ENCODE data around the gene COL27A1.

Gene COL27A1

DNA sequence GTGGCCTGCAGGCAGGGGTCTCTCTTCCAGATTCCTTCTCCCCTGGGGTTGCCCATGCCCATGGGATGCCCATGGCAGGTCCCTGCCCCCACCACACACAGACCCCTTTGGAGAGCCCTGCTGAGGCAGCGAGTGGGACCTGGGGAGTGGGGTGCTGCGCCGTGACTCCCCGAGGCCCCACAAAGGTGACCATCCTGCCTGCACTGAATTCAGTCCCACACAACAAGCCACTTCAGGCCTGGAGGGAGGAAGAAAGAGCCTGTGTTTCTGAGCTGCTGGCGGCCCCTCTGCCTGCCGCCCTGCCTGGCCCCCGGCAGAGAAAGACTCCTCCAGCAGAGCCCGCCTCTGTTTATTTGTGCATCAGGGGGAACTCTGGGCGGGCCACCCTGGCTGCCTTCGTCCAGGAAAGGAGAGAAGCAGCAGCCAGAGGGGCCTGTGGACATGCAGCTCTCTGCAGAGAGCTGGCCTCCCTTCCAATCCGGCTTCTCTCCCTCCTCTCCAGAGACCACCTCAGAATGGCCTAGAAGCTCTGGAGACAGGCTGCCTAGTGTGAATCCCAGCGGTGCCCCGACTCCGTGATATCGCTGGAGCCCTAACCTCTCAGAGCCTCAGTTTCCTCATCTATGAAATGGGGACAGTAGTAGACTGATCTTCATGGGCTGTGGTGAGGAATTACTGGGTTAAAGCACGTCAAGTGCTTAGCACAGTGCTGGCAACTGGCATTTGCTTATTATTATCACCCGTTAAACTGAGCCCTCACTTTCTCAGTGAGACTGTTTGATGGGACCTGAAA is 72.9 kb downstream of the COL27A1 start:
- Histone ChIP-seq H3K36me3 (ENCODE audit: insufficient read depth, insufficient read length, low read length) (peaks cover 33% of the 10 kb centered on the region), H3K9me3 (ENCODE audit: insufficient read depth, low read length) (no peaks in the 10 kb centered on the region), H3K4me3 (ENCODE audit: insufficient read length, low read depth) (no peak overlapping the region), H3K9ac (ENCODE audit: insufficient read length, low read depth) (no peak overlapping the region), H3K27me3 (ENCODE audit: insufficient read depth, insufficient read length) (no peaks in the 10 kb centered on the region), H3K4me1 (ENCODE audit: insufficient read depth, insufficient read length) (peaks cover 45% of the 10 kb centered on the region)
- TF ChIP-seq YY1 (IDR thresholded peaks at IDR 0.05; ENCODE audit: insufficient read depth, insufficient read length) (no peak), SUZ12 (IDR thresholded peaks at IDR 0.05; ENCODE audit: extremely low read depth, insufficient read depth, insufficient read length) (no peak), ZNF274 (IDR thresholded peaks at IDR 0.05; ENCODE audit: low read depth, low read length) (no peak)
- no peak for DNase-seq (ENCODE audit: low read depth, low spot score)

DNA sequence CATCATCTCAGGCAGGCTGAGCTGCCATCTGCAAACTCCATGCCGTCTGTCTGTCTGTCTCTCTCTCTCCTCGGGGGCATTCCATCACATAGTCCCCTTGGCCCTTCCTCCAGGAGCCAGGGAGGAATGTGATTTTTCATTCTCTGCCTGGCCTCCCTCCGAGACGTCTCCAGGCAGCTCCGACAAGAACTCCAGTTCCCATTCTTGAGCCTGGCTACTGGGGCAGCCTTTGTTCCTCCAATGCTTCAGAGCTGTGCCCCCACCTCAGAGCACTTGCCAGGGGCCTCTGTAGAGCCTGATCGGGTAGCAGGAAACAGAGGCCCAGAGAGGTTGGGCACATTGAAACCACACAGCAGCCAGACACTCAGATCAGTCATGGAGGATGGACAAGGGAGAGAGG is 74.0 kb downstream of the COL27A1 start:
- H3K9me3 ChIP-seq (ENCODE audit: insufficient read depth, low read length): no peaks in the 10 kb centered on the region
- no peak for TF ChIP-seq SUZ12 (IDR thresholded peaks at IDR 0.05; ENCODE audit: extremely low read depth, insufficient read depth, insufficient read length)
- TF ChIP-seq ZNF274 (IDR thresholded peaks at IDR 0.05; ENCODE audit: low read depth, low read length): no peak
- no peak for TF ChIP-seq YY1 (IDR thresholded peaks at IDR 0.05; ENCODE audit: insufficient read depth, insufficient read length)
- peaks cover 33% of the 10 kb centered on the region for H3K36me3 ChIP-seq (ENCODE audit: insufficient read depth, insufficient read length, low read length)
- H3K9ac ChIP-seq (ENCODE audit: insufficient read length, low read depth): no peak overlapping the region
- DNase-seq (ENCODE audit: low read depth, low spot score): peak; percentile 66
- H3K4me3 ChIP-seq (ENCODE audit: insufficient read length, low read depth): no peak overlapping the region
- H3K4me1 ChIP-seq (ENCODE audit: insufficient read depth, insufficient read length): peaks cover 45% of the 10 kb centered on the region
- H3K27me3 ChIP-seq (ENCODE audit: insufficient read depth, insufficient read length): no peaks in the 10 kb centered on the region

DNA sequence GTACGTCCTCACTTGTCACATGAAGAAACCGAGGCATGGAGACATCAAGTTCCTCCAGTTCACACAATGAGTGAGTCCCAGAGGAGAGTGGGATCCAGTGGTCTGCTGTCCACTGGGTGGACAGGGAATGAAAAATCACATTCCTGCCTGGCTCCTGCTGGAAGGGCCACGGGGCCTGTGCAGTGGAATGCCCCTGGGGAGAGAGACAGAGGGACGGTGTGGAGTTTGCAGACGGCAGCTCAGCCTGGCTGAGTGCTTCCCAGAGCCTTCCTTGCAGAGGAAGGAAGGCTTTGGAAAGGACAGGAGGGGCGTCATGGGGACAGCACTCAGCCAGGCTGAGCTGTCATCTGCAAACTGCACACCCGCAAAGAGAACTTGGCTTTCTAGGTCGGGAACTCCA is 74.7 kb downstream of the COL27A1 start:
- Histone ChIP-seq H3K9me3 (ENCODE audit: insufficient read depth, low read length) (no peaks in the 10 kb centered on the region), H3K4me1 (ENCODE audit: insufficient read depth, insufficient read length) (peaks cover 43% of the 10 kb centered on the region), H3K36me3 (ENCODE audit: insufficient read depth, insufficient read length, low read length) (peaks cover 35% of the 10 kb centered on the region), H3K27me3 (ENCODE audit: insufficient read depth, insufficient read length) (no peaks in the 10 kb centered on the region), H3K4me3 (ENCODE audit: insufficient read length, low read depth) (no peak overlapping the region), H3K9ac (ENCODE audit: insufficient read length, low read depth) (peak overlapping the region; percentile 24)
- TF ChIP-seq SUZ12 (IDR thresholded peaks at IDR 0.05; ENCODE audit: extremely low read depth, insufficient read depth, insufficient read length): no peak
- no peak for TF ChIP-seq YY1 (IDR thresholded peaks at IDR 0.05; ENCODE audit: insufficient read depth, insufficient read length)
- no peak for TF ChIP-seq ZNF274 (IDR thresholded peaks at IDR 0.05; ENCODE audit: low read depth, low read length)
- DNase-seq (ENCODE audit: low read depth, low spot score): no peak

DNA sequence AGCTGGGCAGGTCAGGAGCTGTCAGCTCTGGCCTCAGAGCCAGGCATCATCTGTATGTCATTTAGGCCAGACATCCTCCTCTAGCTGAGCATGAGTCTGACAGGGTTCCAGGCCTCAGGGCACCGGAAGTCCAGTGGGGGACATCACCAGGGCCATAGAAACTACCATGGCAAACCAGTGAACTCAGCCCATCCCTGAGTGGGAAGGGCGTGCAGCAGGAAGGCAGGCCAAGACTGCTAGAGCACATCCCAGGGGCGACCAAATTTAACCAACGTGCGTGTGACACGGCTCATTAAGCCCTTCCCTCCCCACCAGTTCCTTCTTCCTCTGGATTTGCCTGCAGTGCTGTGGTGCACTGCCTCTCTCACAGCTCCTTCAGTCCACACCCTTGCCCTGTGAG is 75.9 kb downstream of the COL27A1 start:
- Histone ChIP-seq H3K9me3 (ENCODE audit: insufficient read depth, low read length) (no peaks in the 10 kb centered on the region), H3K4me3 (ENCODE audit: insufficient read length, low read depth) (no peak overlapping the region), H3K27me3 (ENCODE audit: insufficient read depth, insufficient read length) (no peaks in the 10 kb centered on the region), H3K36me3 (ENCODE audit: insufficient read depth, insufficient read length, low read length) (peaks cover 39% of the 10 kb centered on the region), H3K9ac (ENCODE audit: insufficient read length, low read depth) (no peak overlapping the region), H3K4me1 (ENCODE audit: insufficient read depth, insufficient read length) (peaks cover 38% of the 10 kb centered on the region)
- TF ChIP-seq ZNF274 (IDR thresholded peaks at IDR 0.05; ENCODE audit: low read depth, low read length) (no peak), YY1 (IDR thresholded peaks at IDR 0.05; ENCODE audit: insufficient read depth, insufficient read length) (no peak)
- no peak for DNase-seq (ENCODE audit: low read depth, low spot score)

DNA sequence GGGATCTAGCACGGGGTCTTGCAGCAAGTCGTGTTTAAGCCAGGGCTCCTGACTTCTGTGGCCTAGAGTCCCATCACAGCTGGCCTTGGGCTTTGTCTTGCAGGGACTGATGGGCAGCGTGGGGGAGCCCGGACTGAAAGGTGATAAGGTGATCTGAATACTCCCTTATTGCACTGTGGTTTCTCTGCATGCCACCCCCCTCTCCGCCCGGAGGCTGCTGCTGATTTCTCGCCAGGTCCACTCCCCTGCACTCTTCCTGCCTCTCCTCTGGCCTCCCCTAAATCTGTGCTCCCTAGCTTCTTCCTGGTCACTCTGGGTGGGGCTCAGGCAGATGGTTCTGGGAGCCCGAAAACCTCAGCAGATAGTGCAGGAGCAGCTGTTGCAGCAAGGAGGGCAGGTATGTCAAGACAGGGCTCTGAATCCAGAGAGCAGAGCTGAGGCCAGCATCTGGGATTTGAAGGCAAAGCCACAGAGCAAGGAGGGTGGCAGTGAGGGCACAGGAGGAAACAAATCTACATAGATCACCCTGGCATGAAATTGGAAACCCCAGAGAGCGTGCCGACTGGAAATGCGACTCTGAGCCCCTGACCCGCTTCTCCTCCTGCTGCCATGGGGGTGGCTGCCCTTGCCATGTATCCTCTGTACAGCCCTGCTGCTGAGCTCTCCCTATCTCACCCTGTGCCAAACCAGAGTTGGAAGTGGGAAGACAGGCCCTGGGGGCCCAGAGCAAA is 76.5 kb downstream of the COL27A1 start:
- no peak for DNase-seq (ENCODE audit: low read depth, low spot score)
- Histone ChIP-seq H3K4me1 (ENCODE audit: insufficient read depth, insufficient read length) (peaks cover 35% of the 10 kb centered on the region), H3K4me3 (ENCODE audit: insufficient read length, low read depth) (no peak overlapping the region), H3K9me3 (ENCODE audit: insufficient read depth, low read length) (no peaks in the 10 kb centered on the region), H3K27me3 (ENCODE audit: insufficient read depth, insufficient read length) (no peaks in the 10 kb centered on the region), H3K9ac (ENCODE audit: insufficient read length, low read depth) (no peak overlapping the region), H3K36me3 (ENCODE audit: insufficient read depth, insufficient read length, low read length) (peaks cover 40% of the 10 kb centered on the region)
- TF ChIP-seq SUZ12 (IDR thresholded peaks at IDR 0.05; ENCODE audit: extremely low read depth, insufficient read depth, insufficient read length) (no peak), ZNF274 (IDR thresholded peaks at IDR 0.05; ENCODE audit: low read depth, low read length) (no peak), YY1 (IDR thresholded peaks at IDR 0.05; ENCODE audit: insufficient read depth, insufficient read length) (no peak)

DNA sequence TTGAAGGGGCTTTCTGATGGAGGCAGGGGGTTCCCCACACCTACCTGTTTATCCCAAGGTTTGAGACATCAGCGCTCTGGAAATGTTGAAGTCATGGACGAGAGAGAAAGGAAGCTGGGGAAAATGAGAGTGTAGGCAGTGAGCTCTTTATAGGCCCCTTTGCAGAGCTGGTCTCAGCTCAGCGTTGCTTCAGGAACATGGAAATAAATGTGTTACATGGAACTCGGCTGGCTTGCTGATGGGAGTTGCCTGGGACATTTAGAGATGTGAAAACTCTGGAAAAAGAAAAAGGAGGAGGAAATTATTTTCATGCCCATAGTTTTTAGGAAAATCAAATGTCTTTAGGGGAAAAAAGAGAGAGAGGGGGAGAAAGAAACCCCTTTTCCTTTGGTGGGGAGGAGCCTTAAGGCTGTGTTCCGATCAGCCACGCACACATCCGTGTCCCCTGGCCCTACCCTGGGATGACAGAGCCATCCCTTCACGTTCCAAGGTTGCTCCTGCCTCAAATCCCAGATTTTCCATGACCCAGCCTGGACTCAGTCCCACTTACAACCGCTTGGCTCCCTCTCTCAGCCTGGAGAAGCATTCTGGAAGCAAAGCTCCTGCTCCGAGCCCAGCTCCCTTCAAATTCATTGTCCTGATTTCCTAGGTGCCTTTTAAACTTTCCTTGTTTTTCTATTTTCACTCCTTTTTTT is 78.3 kb downstream of the COL27A1 start:
- DNase-seq (ENCODE audit: low read depth, low spot score): no peak
- Histone ChIP-seq H3K4me3 (ENCODE audit: insufficient read length, low read depth) (no peak overlapping the region), H3K27me3 (ENCODE audit: insufficient read depth, insufficient read length) (no peaks in the 10 kb centered on the region), H3K9me3 (ENCODE audit: insufficient read depth, low read length) (no peaks in the 10 kb centered on the region), H3K4me1 (ENCODE audit: insufficient read depth, insufficient read length) (peaks cover 29% of the 10 kb centered on the region), H3K36me3 (ENCODE audit: insufficient read depth, insufficient read length, low read length) (peaks cover 52% of the 10 kb centered on the region), H3K9ac (ENCODE audit: insufficient read length, low read depth) (no peak overlapping the region)
- TF ChIP-seq YY1 (IDR thresholded peaks at IDR 0.05; ENCODE audit: insufficient read depth, insufficient read length) (no peak), SUZ12 (IDR thresholded peaks at IDR 0.05; ENCODE audit: extremely low read depth, insufficient read depth, insufficient read length) (no peak), ZNF274 (IDR thresholded peaks at IDR 0.05; ENCODE audit: low read depth, low read length) (no peak)

All from NT2/D1 (cell line).